SH-SY5Y (cell line): ENCODE results near the gene PRR5.

ENCODE experiments used
- GATA2 ChIP-seq: IDR thresholded peaks from 2 replicates; pipeline ENCODE4 v1.6.1; 2011; ENCODE audit warnings: mild to moderate bottlenecking, low read depth, low read length
- GATA3 ChIP-seq: IDR thresholded peaks from 2 replicates; pipeline ENCODE4 v1.6.1; 2011; ENCODE audit warnings: low read depth, mild to moderate bottlenecking, low read length, moderate library complexity

GRCh38 chr22:44786610-44787009 is 84.6 kb downstream of the PRR5 start:
- TF ChIP-seq GATA3, result no peak
- no peak for TF ChIP-seq GATA2
